H1 (cell line): ENCODE measurements around the gene SLC39A10. TPM values are rescaled to one million over a fixed set of nuclear protein-coding genes. Genes with fewer than 3 reads are reported as not detected.

Source experiments
- CTCF ChIA-PET: fragments of 300-600 bp; sonication (Branson Sonifier 250); formaldehyde crosslinking; loops from one replicate; lab custom pipeline; 2021; ENCODE audit not compliant: partially characterized antibody; lab: Charles Lee
- POLR2A ChIA-PET: fragments of 300-600 bp; sonication (Branson Sonifier 250); formaldehyde crosslinking; loops from one replicate; lab custom pipeline; 2021; ENCODE audit warnings: inconsistent platforms; ENCODE audit not compliant: partially characterized antibody; lab: Charles Lee
- DNase-seq, 2 experiments: peaks; one replicate each; pipeline versions ENCODE4 v3.0.0 to v3.0.0-alpha.2; 2010 to 2022; ENCODE audit warnings: low spot score in 2 of 2, low read depth in 1 of 2, mixed read lengths in 1 of 2
- FAIRE-seq: peaks from 2 replicates; lab custom pipeline; 2011; peaks lifted over from hg19 to GRCh38; lab: Jason Lieb, UNC
- H2AFZ ChIP-seq: 2 replicates; pipeline ENCODE4 v1.8.1; 2012; ENCODE audit warnings: low read length, inconsistent platforms
- H2AK5ac ChIP-seq: 2 replicates; pipeline ENCODE4 v1.6.1; 2013; ENCODE audit warnings: low read depth, low read length
- H2BK120ac ChIP-seq: replicated peaks from 2 replicates; pipeline ENCODE3; 2013; ENCODE audit warnings: low read depth, low read length, inconsistent platforms
- H2BK12ac ChIP-seq: 2 replicates; pipeline ENCODE4 v1.6.1; 2013; ENCODE audit warnings: low read depth, low read length
- H2BK15ac ChIP-seq: 2 replicates; pipeline ENCODE4 v1.6.1; 2013; ENCODE audit warnings: low read length
- H2BK20ac ChIP-seq: 2 replicates; pipeline ENCODE4 v1.6.1; 2013; ENCODE audit warnings: low read length
- H2BK5ac ChIP-seq: 2 replicates; pipeline ENCODE4 v1.6.1; 2013; ENCODE audit warnings: low read depth, low read length
- H3K14ac ChIP-seq: 2 replicates; pipeline ENCODE4 v1.6.1; 2013; ENCODE audit warnings: inconsistent platforms; ENCODE audit not compliant: insufficient read length
- H3K18ac ChIP-seq: 2 replicates; pipeline ENCODE4 v1.6.1; 2013; ENCODE audit warnings: low read length; ENCODE audit errors: extremely low read depth
- H3K23ac ChIP-seq: 2 replicates; pipeline ENCODE4 v1.6.1; 2013; ENCODE audit warnings: inconsistent platforms; ENCODE audit not compliant: insufficient read length
- H3K23me2 ChIP-seq: 2 replicates; pipeline ENCODE4 v1.6.1; 2013; ENCODE audit warnings: low read depth, low read length
- H3K27ac ChIP-seq: 2 replicates; pipeline ENCODE4 v1.6.1; 2011; ENCODE audit warnings: low read depth, low read length, inconsistent platforms
- H3K27me3 ChIP-seq, 4 experiments: replicated peaks in 1 of 4; 1 replicate in 1 of 4; 2 replicates in 3 of 4; pipeline versions ENCODE4 v1.6.1 to v1.8.1; 2011 to 2013; ENCODE audit warnings: low read length in 3 of 4, mild to moderate bottlenecking in 3 of 4, inconsistent platforms in 2 of 4, mixed read lengths in 2 of 4, moderate library complexity in 1 of 4; ENCODE audit not compliant: control insufficient read depth in 3 of 4, insufficient read depth in 3 of 4; ENCODE audit errors: extremely low read depth in 1 of 4
- H3K36me3 ChIP-seq, 4 experiments: 2 replicates each; pipeline versions ENCODE4 v1.6.1 to v1.8.1; 2011 to 2013; ENCODE audit warnings: mild to moderate bottlenecking in 4 of 4, low read length in 3 of 4, moderate library complexity in 2 of 4, control low read depth in 1 of 4, inconsistent platforms in 1 of 4; ENCODE audit not compliant: insufficient read depth in 4 of 4, control insufficient read depth in 2 of 4
- H3K4ac ChIP-seq: replicated peaks from 2 replicates; pipeline ENCODE3; 2013; ENCODE audit warnings: low read length, low read depth, mixed read lengths, inconsistent platforms; ENCODE audit not compliant: insufficient read length
- H3K4me1 ChIP-seq, 4 experiments: replicated peaks in 1 of 4; 1 replicate in 1 of 4; 2 replicates in 3 of 4; pipeline versions ENCODE4 v1.6.1 to v1.8.1; 2011 to 2013; ENCODE audit warnings: low read length in 3 of 4, inconsistent platforms in 2 of 4, mixed read lengths in 1 of 4; ENCODE audit not compliant: insufficient read depth in 4 of 4, control insufficient read depth in 3 of 4
- H3K4me2 ChIP-seq, 2 experiments: 2 replicates each; pipeline versions ENCODE4 v1.6.1 to v1.8.1; 2011 to 2013; ENCODE audit warnings: low read depth in 2 of 2, low read length in 2 of 2, control low read depth in 1 of 2, inconsistent platforms in 1 of 2, mild to moderate bottlenecking in 1 of 2; ENCODE audit not compliant: insufficient read depth in 1 of 2
- H3K4me3 ChIP-seq, 4 experiments: fragments of 200-600, 300-600 bp in 1 of 4; sonication (generic), shearing (Covaris generic), sonication (Bioruptor Twin) in 1 of 4; 2 replicates each; pipeline versions ENCODE4 v1.5.1 to v1.8.1; 2011 to 2016; ENCODE audit warnings: low read length in 4 of 4, low read depth in 3 of 4, control low read depth in 2 of 4, inconsistent platforms in 2 of 4, mild to moderate bottlenecking in 2 of 4, mixed read lengths in 1 of 4, moderate library complexity in 1 of 4; ENCODE audit not compliant: insufficient read depth in 2 of 4; ENCODE audit errors: extremely low read depth in 1 of 4
- H3K56ac ChIP-seq: replicated peaks from 2 replicates; pipeline ENCODE3; 2013; ENCODE audit warnings: low read depth, mild to moderate bottlenecking, mixed read lengths, low read length, inconsistent platforms; ENCODE audit not compliant: insufficient read length
- H3K79me1 ChIP-seq: 2 replicates; pipeline ENCODE4 v1.6.1; 2013; ENCODE audit warnings: low read depth, low read length, control low read depth
- H3K79me2 ChIP-seq, 2 experiments: 2 replicates each; pipeline versions ENCODE4 v1.6.1 to v1.8.1; 2012 to 2013; ENCODE audit warnings: low read length in 2 of 2, mild to moderate bottlenecking in 2 of 2, inconsistent platforms in 1 of 2; ENCODE audit not compliant: insufficient read depth in 2 of 2, control insufficient read depth in 1 of 2
- H3K9ac ChIP-seq, 4 experiments: replicated peaks in 1 of 4; 1 replicate in 1 of 4; 2 replicates in 3 of 4; pipeline versions ENCODE4 v1.6.1 to v1.8.1; 2011 to 2013; ENCODE audit warnings: low read depth in 3 of 4, low read length in 3 of 4, control low read depth in 2 of 4, mild to moderate bottlenecking in 2 of 4, moderate library complexity in 2 of 4, inconsistent platforms in 1 of 4; ENCODE audit errors: extremely low read depth in 1 of 4
- H3K9me3 ChIP-seq, 2 experiments: 2 replicates each; pipeline versions ENCODE4 v1.6.1 to v1.8.1; 2012 to 2013; ENCODE audit warnings: mild to moderate bottlenecking in 2 of 2, moderate library complexity in 2 of 2, control low read depth in 1 of 2, inconsistent platforms in 1 of 2, low read depth in 1 of 2, low read length in 1 of 2, mixed read lengths in 1 of 2; ENCODE audit not compliant: insufficient read depth in 2 of 2
- H4K20me1 ChIP-seq, 2 experiments: replicated peaks in 1 of 2; 2 replicates each; pipeline versions ENCODE3 to v1.8.1; 2011 to 2013; ENCODE audit warnings: inconsistent platforms in 2 of 2, low read length in 2 of 2, mild to moderate bottlenecking in 1 of 2; ENCODE audit not compliant: insufficient read depth in 2 of 2, control insufficient read depth in 1 of 2
- H4K5ac ChIP-seq: 2 replicates; pipeline ENCODE4 v1.6.1; 2013; ENCODE audit warnings: low read length, low read depth, mixed read lengths, inconsistent platforms; ENCODE audit not compliant: insufficient read length
- H4K8ac ChIP-seq: 2 replicates; pipeline ENCODE4 v1.8.0; 2013; ENCODE audit warnings: mild to moderate bottlenecking, moderate library complexity, low read length, inconsistent platforms; ENCODE audit not compliant: insufficient read depth; ENCODE audit errors: extremely low read depth
- H4K91ac ChIP-seq: replicated peaks from 2 replicates; pipeline ENCODE3; 2013; ENCODE audit warnings: low read length, mixed read lengths, inconsistent platforms; ENCODE audit not compliant: insufficient read length
- BCL11A ChIP-seq, 2 experiments: IDR thresholded peaks; one replicate each; pipeline ENCODE4 v1.6.1; 2011; ENCODE audit warnings: low read depth in 2 of 2, low read length in 2 of 2, mild to moderate bottlenecking in 2 of 2
- CEBPB ChIP-seq: IDR thresholded peaks from 2 replicates; pipeline ENCODE4 v1.6.1; 2012; ENCODE audit warnings: low read depth, low read length
- CTBP2 ChIP-seq: IDR thresholded peaks from 2 replicates; pipeline ENCODE4 v1.7.0; 2011; ENCODE audit warnings: borderline replicate concordance, mild to moderate bottlenecking, moderate library complexity, mixed read lengths, low read length; ENCODE audit not compliant: insufficient read depth, insufficient read length
- HDAC6 ChIP-seq: IDR thresholded peaks from one replicate; pipeline ENCODE4 v1.7.1; 2012; ENCODE audit warnings: low read depth, mild to moderate bottlenecking, inconsistent platforms, low read length, moderate library complexity
- KDM4A ChIP-seq: IDR thresholded peaks from one replicate; pipeline ENCODE4 v1.7.1; 2012; ENCODE audit warnings: low read depth, mild to moderate bottlenecking, moderate library complexity, low read length, inconsistent platforms; ENCODE audit not compliant: severe bottlenecking
- KDM5A ChIP-seq: fragments of 200-600 bp; IDR thresholded peaks from 2 replicates; pipeline ENCODE4 v1.7.1; 2012; ENCODE audit warnings: mild to moderate bottlenecking, low read length, inconsistent platforms, mixed read lengths
- MAX ChIP-seq: IDR thresholded peaks from 2 replicates; pipeline ENCODE4 v1.6.1; 2012; ENCODE audit warnings: inconsistent platforms
- RBBP5 ChIP-seq: IDR thresholded peaks from 2 replicates; pipeline ENCODE4 v1.7.1; 2012; ENCODE audit warnings: low read depth, mild to moderate bottlenecking, inconsistent platforms, low read length, moderate library complexity, borderline replicate concordance
- RXRA ChIP-seq: IDR thresholded peaks from 2 replicates; pipeline ENCODE4 v1.6.1; 2011; ENCODE audit warnings: low read depth, mild to moderate bottlenecking, low read length, moderate library complexity; ENCODE audit not compliant: insufficient read depth
- SIX5 ChIP-seq: IDR thresholded peaks from 2 replicates; pipeline ENCODE4 v1.6.1; 2011; ENCODE audit warnings: mild to moderate bottlenecking, low read depth, low read length
- TBP ChIP-seq: IDR thresholded peaks from 2 replicates; pipeline ENCODE4 v1.6.1; 2011; ENCODE audit warnings: low read depth, low read length, improper control_type of control experiment
- YY1 ChIP-seq: IDR thresholded peaks from 2 replicates; pipeline ENCODE4 v1.6.1; 2011; ENCODE audit warnings: low read depth, mild to moderate bottlenecking, low read length
- WGBS, 2 experiments: shearing (Covaris generic) in 1 of 2; methylation state at CpG; one replicate each; pipeline versions ENCODE4 v1.1.6 to v1.1.7; 2013 to 2015; ENCODE audit warnings: low lambda C conversion rate in 2 of 2, mixed read lengths in 2 of 2, inconsistent platforms in 1 of 2, low coverage in 1 of 2, missing lambda C conversion rate in 1 of 2; ENCODE audit not compliant: insufficient replicate concordance in 2 of 2, insufficient coverage in 1 of 2, insufficient read length in 1 of 2; ENCODE audit errors: extremely low coverage in 1 of 2, missing lambda C conversion rate in 1 of 2; 5-methylcytosine and 5-hydroxymethylcytosine counted together
- polyA plus RNA-seq, 7 experiments: library from polyadenylated mRNA; depleted of rRNA in 3 of 7; stranded (reverse) in 5 of 7; unstranded in 2 of 7; fragments of >200 nt in 5 of 7; fragments of 200-250 nt in 2 of 7; gene quantifications; 1 replicate in 5 of 7; 2 replicates in 1 of 7; 4 replicates in 1 of 7; pipeline versions ENCODE4 v1.2.1 to v1.2.3, GENCODE V29; 2011 to 2013; ENCODE audit warnings: missing spikeins in 2 of 7, mixed read lengths in 2 of 7
- total RNA-seq: library from RNA; stranded (reverse); fragmentation: NEBNext Ultra II Directional; extraction: Animal tissue kit (Norgen Biotek cat#: 25700); gene quantifications from 2 replicates; pipeline ENCODE4 v1.2.1, GENCODE V29; 2021

The SLC39A10 gene
- total and polyA plus RNA-seq, 2 of the 8 experiments (the other 6 are each of a cell fraction or from before 2014, with no cell fraction given): 68.1 to 234 TPM

DNA sequence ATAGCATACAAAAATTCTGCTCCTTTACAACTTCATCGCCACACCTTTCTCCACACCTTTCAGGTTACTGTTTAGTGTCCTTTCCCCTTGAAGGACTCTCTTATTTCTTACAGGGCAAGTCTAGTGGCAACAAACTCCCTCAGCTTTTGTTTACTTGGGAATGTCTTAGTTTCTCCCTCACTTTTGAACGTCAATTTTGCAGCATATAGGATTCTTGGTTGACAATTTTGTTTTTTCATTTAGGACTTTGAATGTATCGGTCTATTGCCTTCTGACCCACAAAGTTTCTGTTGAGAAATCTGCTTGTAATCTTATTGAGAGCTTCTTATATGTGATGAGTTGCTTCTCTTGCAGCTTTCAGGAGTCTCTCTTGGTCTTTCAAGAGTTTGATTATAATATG lies 43.5 kb downstream of the SLC39A10 start:
- H3K14ac ChIP-seq: no peak overlapping the region
- H3K4me3 ChIP-seq: no peak overlapping the region
- H3K79me1 ChIP-seq: no peaks in the 10 kb centered on the region; the same call in 1 of the 2 replicates

More for the DNA sequence above, 43.5 kb downstream of the SLC39A10 start:
- no peak overlapping the region for H2BK5ac ChIP-seq
- no peak overlapping the region for H2BK15ac ChIP-seq
- no peak overlapping the region for H2BK120ac ChIP-seq
- H3K4ac ChIP-seq: no peak overlapping the region
- no peak overlapping the region for H3K9ac ChIP-seq
- peaks cover 0 to 91% of the 10 kb centered on the region in 2 experiments; a peak in 3 of 4 replicates for H3K79me2 ChIP-seq
- TF ChIP-seq BCL11A (IDR thresholded peaks at IDR 0.05; ENCODE audit: low read depth in 2 of 2, low read length in 2 of 2) (no peak), SIX5 (no peak), TBP (no peak), RBBP5 (no peak), CEBPB (no peak), CTBP2 (no peak), KDM4A (no peak), YY1 (no peak), RXRA (no peak), KDM5A (no peak), MAX (no peak), HDAC6 (no peak)
- no peaks in the 10 kb centered on the region for H3K23me2 ChIP-seq
- H4K91ac ChIP-seq: no peak overlapping the region
- H3K4me1 ChIP-seq: peaks cover 0 to 4% (median 0%) of the 10 kb centered on the region in 4 experiments; a peak in 2 of 7 replicates
- H3K18ac ChIP-seq: no peak overlapping the region
- no peak overlapping the region for H3K23ac ChIP-seq
- no peak overlapping the region for H4K8ac ChIP-seq
- no peaks in the 10 kb centered on the region for H3K27me3 ChIP-seq
- H2AK5ac ChIP-seq: no peak overlapping the region
- H3K4me2 ChIP-seq: no peak overlapping the region
- ChIA-PET POLR2A (interaction anchor here (0.6 kb wide), 1 partner anchor 78 kb away, joined by 3 read pairs; no protein-coding TSS in a partner anchor), CTCF (no interaction called here)
- H2BK12ac ChIP-seq: no peak overlapping the region
- no peak overlapping the region for H2BK20ac ChIP-seq
- no peaks in the 10 kb centered on the region; a peak in 2 of 8 replicates for H3K36me3 ChIP-seq
- FAIRE-seq: no peak
- H2AFZ ChIP-seq: no peak overlapping the region
- DNase-seq: no peak
- H4K5ac ChIP-seq: no peak overlapping the region
- peaks cover 0 to 8% of the 10 kb centered on the region in 2 experiments; a peak in 2 of 4 replicates for H3K9me3 ChIP-seq
- no peaks in the 10 kb centered on the region for H4K20me1 ChIP-seq
- no peak overlapping the region for H3K56ac ChIP-seq
- WGBS, 2 experiments: 78% methylated on average over 3 of the region's 3 CpGs; no CpG with 5 or more reads in 1 of the 2 experiments
- H3K27ac ChIP-seq: no peak overlapping the region
